Neural progenitor cell (in vitro differentiated cells): ENCODE data around the gene RPS10. TPM values are rescaled to one million over a fixed set of nuclear protein-coding genes. Genes with fewer than 3 reads are reported as not detected.
A peak's percentile ranks its signal among the peaks of the same experiment; 100 is the strongest.

Experiments
- DNase-seq: peaks from one replicate; pipeline ENCODE4 v3.0.0-alpha.2; 2016; ENCODE audit warnings: low spot score
- H2AFZ ChIP-seq: fragments of 200-600 bp; sonication (generic); replicated peaks from 2 replicates; pipeline ENCODE4 v1.6.1; 2016; ENCODE audit warnings: antibody characterized with exemption
- H3F3A ChIP-seq: fragments of 200-600 bp; sonication (generic); 2 replicates; pipeline ENCODE4 v1.6.1; 2016; ENCODE audit warnings: antibody characterized with exemption, low read depth
- H3K27ac ChIP-seq: fragments of 200-600 bp; sonication (generic); 2 replicates; pipeline ENCODE4 v1.5.1; 2016; ENCODE audit warnings: mild to moderate bottlenecking
- H3K27me3 ChIP-seq: fragments of 200-600 bp; sonication (generic); 2 replicates; pipeline ENCODE4 v1.6.1; 2016; ENCODE audit warnings: mild to moderate bottlenecking, moderate library complexity
- H3K36me3 ChIP-seq: fragments of 200-600 bp; sonication (generic); 2 replicates; pipeline ENCODE4 v1.5.1; 2016
- H3K4me1 ChIP-seq: fragments of 200-600 bp; sonication (generic); 2 replicates; pipeline ENCODE4 v1.6.1; 2016; ENCODE audit warnings: mixed run types
- H3K4me2 ChIP-seq: fragments of 200-600 bp; sonication (generic); 2 replicates; pipeline ENCODE4 v1.6.1; 2016
- H3K4me3 ChIP-seq: fragments of 200-600 bp; sonication (generic); 2 replicates; pipeline ENCODE4 v1.5.1; 2016
- H3K79me2 ChIP-seq: fragments of 200-600 bp; sonication (generic); 2 replicates; pipeline ENCODE4 v1.6.1; 2016; ENCODE audit warnings: low read depth
- H3K9ac ChIP-seq: fragments of 200-600 bp; sonication (generic); 2 replicates; pipeline ENCODE4 v1.6.1; 2016
- H3K9me3 ChIP-seq: fragments of 200-600 bp; sonication (generic); 2 replicates; pipeline ENCODE4 v1.5.1; 2016; ENCODE audit warnings: low read depth
- H4K20me1 ChIP-seq: fragments of 200-600 bp; sonication (generic); 2 replicates; pipeline ENCODE4 v1.6.1; 2016; ENCODE audit warnings: low read depth
- H3K27ac Mint-ChIP-seq: 3 replicates; pipeline ENCODE4 v1.8.0; 2021; ENCODE audit warnings: mixed read lengths
- H3K27me3 Mint-ChIP-seq: 2 replicates; pipeline ENCODE4 v1.8.0; 2022; ENCODE audit warnings: low read depth, mild to moderate bottlenecking, inconsistent platforms, moderate library complexity, mixed read lengths; ENCODE audit not compliant: insufficient read depth
- H3K36me3 Mint-ChIP-seq: 3 replicates; pipeline ENCODE4 v1.8.0; 2021; ENCODE audit warnings: mixed read lengths
- H3K4me1 Mint-ChIP-seq: 3 replicates; pipeline ENCODE4 v1.8.0; 2021; ENCODE audit warnings: mixed read lengths
- H3K4me3 Mint-ChIP-seq: 3 replicates; pipeline ENCODE4 v1.8.0; 2021; ENCODE audit warnings: mild to moderate bottlenecking, moderate library complexity, mixed read lengths
- H3K9me3 Mint-ChIP-seq: 3 replicates; pipeline ENCODE4 v1.8.0; 2020; ENCODE audit warnings: mixed read lengths
- CTCF ChIP-seq: fragments of 200-600 bp; sonication (generic); IDR thresholded peaks from 2 replicates; pipeline ENCODE4 v1.5.1; 2017; ENCODE audit warnings: antibody characterized with exemption, mild to moderate bottlenecking
- EZH2 ChIP-seq: fragments of 200-600 bp; sonication (generic); IDR thresholded peaks from 2 replicates; pipeline ENCODE4 v1.6.1; 2017; ENCODE audit warnings: antibody characterized with exemption, mild to moderate bottlenecking, moderate library complexity
- EZH2phosphoT487 ChIP-seq: fragments of 200-600 bp; sonication (generic); IDR thresholded peaks from 2 replicates; pipeline ENCODE4 v1.6.1; 2017; ENCODE audit warnings: antibody characterized with exemption
- total RNA-seq: library from RNA; depleted of rRNA; stranded (reverse); fragments of >200 nt; gene quantifications from 2 replicates; pipeline ENCODE4 v1.2.3, GENCODE V29; 2015; ENCODE audit warnings: low replicate concordance

The RPS10 gene
- total RNA-seq, 1 donor from 2014 or later: 4,003 TPM

DNA sequence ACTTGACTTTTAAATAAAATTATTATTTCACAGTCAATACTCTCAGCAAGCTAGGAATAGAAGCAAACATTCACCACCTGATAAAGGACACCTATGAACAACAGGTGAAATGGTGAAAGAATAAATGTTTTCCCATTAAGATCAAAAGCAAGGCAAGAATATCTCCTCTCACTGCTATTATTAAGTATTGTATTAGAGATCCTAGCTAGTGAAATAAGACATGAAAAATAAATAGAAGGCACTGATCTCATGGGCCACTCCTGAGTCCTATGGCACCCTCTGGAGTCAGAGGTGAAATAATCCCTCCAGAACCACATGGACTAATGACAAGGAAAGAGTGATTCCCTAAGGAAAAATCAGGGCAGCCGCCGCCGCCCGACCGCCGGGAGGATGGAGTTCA, 29.4 kb downstream of the RPS10 start:
- Mint-ChIP-seq H3K9me3 (peaks cover 10% of the 10 kb centered on the region), H3K27ac (no peak overlapping the region), H3K36me3 (peaks cover 5% of the 10 kb centered on the region), H3K4me3 (peak overlapping the region; percentile 10), H3K4me1 (peaks cover 11% of the 10 kb centered on the region), H3K27me3 (peaks cover 2% of the 10 kb centered on the region)
- no peak overlapping the region for H3K9ac ChIP-seq
- H3K79me2 ChIP-seq: peaks cover 8% of the 10 kb centered on the region
- peaks cover 19% of the 10 kb centered on the region for H3F3A ChIP-seq
- H3K27ac ChIP-seq: no peak overlapping the region
- H3K27me3 ChIP-seq: peaks cover 10% of the 10 kb centered on the region
- no peaks in the 10 kb centered on the region for H3K4me1 ChIP-seq
- H3K9me3 ChIP-seq: no peaks in the 10 kb centered on the region
- H3K4me2 ChIP-seq: no peak overlapping the region
- no peaks in the 10 kb centered on the region for H3K36me3 ChIP-seq
- TF ChIP-seq EZH2 (no peak), EZH2phosphoT487 (no peak), CTCF (no peak)
- H3K4me3 ChIP-seq: no peak overlapping the region
- no peaks in the 10 kb centered on the region for H4K20me1 ChIP-seq
- DNase-seq: no peak
- no peak overlapping the region for H2AFZ ChIP-seq

DNA sequence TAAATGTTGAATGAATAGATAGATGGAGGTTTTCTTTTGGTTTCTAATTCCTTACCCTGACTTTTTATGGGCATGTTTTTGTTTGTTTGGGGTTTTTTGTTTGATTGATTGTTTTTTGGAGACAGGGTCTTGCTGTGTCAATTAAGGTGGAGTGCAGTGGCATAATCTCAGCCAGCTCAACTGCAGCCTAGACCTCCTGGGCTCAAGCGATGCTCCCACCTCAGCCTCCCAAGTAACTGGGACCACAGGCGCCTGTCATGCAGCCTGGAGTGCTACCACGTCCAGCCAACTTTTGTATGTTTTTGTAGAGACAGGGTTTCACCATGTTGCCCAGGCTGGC, 31.9 kb downstream of the RPS10 start:
- Histone ChIP-seq H3K36me3 (no peaks in the 10 kb centered on the region), H3K4me3 (no peak overlapping the region), H3K27me3 (peaks cover 10% of the 10 kb centered on the region), H3K9me3 (no peaks in the 10 kb centered on the region), H2AFZ (no peak overlapping the region), H3F3A (peaks cover 25% of the 10 kb centered on the region), H3K4me1 (peaks cover 8% of the 10 kb centered on the region), H3K79me2 (peaks cover 33% of the 10 kb centered on the region), H4K20me1 (peaks cover 10% of the 10 kb centered on the region), H3K4me2 (no peak overlapping the region), H3K9ac (no peak overlapping the region), H3K27ac (no peak overlapping the region)
- Mint-ChIP-seq H3K4me1 (peaks cover 14% of the 10 kb centered on the region), H3K4me3 (peak overlapping the region; percentile 78), H3K27ac (no peak overlapping the region), H3K36me3 (peaks cover 6% of the 10 kb centered on the region), H3K27me3 (peaks cover 4% of the 10 kb centered on the region), H3K9me3 (peaks cover 10% of the 10 kb centered on the region)
- DNase-seq: no peak
- TF ChIP-seq EZH2 (no peak), CTCF (no peak), EZH2phosphoT487 (no peak)

DNA sequence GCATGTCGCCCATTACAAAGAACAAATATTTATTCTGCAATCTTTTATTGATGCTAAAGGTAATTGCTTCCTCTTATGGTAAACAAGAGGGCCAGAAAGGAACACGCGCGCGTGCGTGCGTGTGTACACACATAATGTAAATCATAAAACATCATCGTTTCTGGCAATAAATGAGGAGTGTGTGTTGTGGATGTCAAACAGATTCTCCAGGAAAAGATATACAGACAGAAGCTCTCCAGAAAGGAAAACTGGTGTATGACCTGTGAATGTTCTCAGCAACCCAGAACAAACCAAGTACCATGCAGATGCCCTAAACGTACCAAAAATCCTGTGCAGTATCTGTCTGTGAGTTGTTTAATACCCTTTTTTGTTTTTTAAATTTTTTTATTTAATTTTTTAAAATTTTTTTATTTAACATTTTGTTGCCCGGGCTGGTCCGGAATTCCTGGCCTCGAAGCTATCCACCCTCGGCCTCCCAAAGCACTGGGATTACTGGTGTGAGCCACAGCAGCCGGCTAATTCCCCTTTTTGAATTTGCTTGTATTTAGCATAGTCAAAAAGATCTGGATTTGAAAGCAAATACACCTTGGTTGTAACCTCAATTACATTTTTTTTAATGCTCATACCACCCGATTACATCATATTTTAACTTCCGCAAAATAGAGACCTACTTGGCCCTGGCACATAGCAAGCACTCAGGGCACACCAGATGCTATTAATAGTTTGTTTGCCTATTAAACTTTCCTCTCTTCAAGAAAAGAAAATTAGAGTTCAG, 32.5 kb downstream of the RPS10 start:
- Histone ChIP-seq H3K36me3 (no peaks in the 10 kb centered on the region), H3K27me3 (peaks cover 10% of the 10 kb centered on the region), H3K9me3 (no peaks in the 10 kb centered on the region), H4K20me1 (peaks cover 14% of the 10 kb centered on the region), H2AFZ (no peak overlapping the region), H3K27ac (no peak overlapping the region), H3K9ac (no peak overlapping the region), H3K79me2 (peaks cover 39% of the 10 kb centered on the region), H3F3A (peaks cover 25% of the 10 kb centered on the region), H3K4me1 (peaks cover 13% of the 10 kb centered on the region), H3K4me2 (peak overlapping the region; percentile 76), H3K4me3 (peak overlapping the region; percentile 95)
- DNase-seq: no peak
- peaks cover 14% of the 10 kb centered on the region for H3K4me1 Mint-ChIP-seq
- TF ChIP-seq CTCF (no peak), EZH2phosphoT487 (no peak), EZH2 (no peak)
- peaks cover 6% of the 10 kb centered on the region for H3K36me3 Mint-ChIP-seq
- H3K27me3 Mint-ChIP-seq: peaks cover 4% of the 10 kb centered on the region
- H3K9me3 Mint-ChIP-seq: peaks cover 8% of the 10 kb centered on the region
- no peak overlapping the region for H3K27ac Mint-ChIP-seq
- H3K4me3 Mint-ChIP-seq: peak overlapping the region; percentile 93
